ENCODE data around the gene RMRP.

Gene RMRP

GRCh38 chr9:35666549-35666948, 8.7 kb upstream of the RMRP start:
- Histone ChIP-seq H3K9ac (ENCODE audit: low read length in 5 of 5) (no peak overlapping the region), H3K36me3 (ENCODE audit: control insufficient read depth in 5 of 5, insufficient read depth in 5 of 5, low read length in 5 of 5) (peaks cover 0 to 7% (median 0%) of the 10 kb centered on the region in 5 donors), H3K27ac (ENCODE audit: low read depth, low read length) (no peak overlapping the region), H3K4me1 (ENCODE audit: control insufficient read depth in 5 of 5, insufficient read depth in 5 of 5, low read length in 5 of 5) (peaks cover 0 to 22% (median 20%) of the 10 kb centered on the region in 5 donors), H3K27me3 (ENCODE audit: control insufficient read depth in 5 of 5, insufficient read depth in 4 of 5, low read length in 5 of 5) (no peaks in the 10 kb centered on the region), H3K4me3 (ENCODE audit: low read depth in 1 of 5, low read length in 5 of 5) (no peak overlapping the region), H3K9me3 (ENCODE audit: control insufficient read depth in 5 of 5, low read length in 5 of 5) (no peaks in the 10 kb centered on the region)

- H3K9me3 ChIP-seq (ENCODE audit: control insufficient read depth in 5 of 5, low read length in 5 of 5) = no peaks in the 10 kb centered on the region
- H3K9ac ChIP-seq (ENCODE audit: low read length in 5 of 5) = no peak overlapping the region
- H3K27me3 ChIP-seq (ENCODE audit: control insufficient read depth in 5 of 5, insufficient read depth in 4 of 5, low read length in 5 of 5) = no peaks in the 10 kb centered on the region
- peaks cover 0 to 26% (median 23%) of the 10 kb centered on the region in 5 donors for H3K4me1 ChIP-seq (ENCODE audit: control insufficient read depth in 5 of 5, insufficient read depth in 5 of 5, low read length in 5 of 5)
- no peak overlapping the region for H3K27ac ChIP-seq (ENCODE audit: low read depth, low read length)
- H3K36me3 ChIP-seq (ENCODE audit: control insufficient read depth in 5 of 5, insufficient read depth in 5 of 5, low read length in 5 of 5) = peaks cover 0 to 8% (median 1%) of the 10 kb centered on the region in 5 donors
- no peak overlapping the region for H3K4me3 ChIP-seq (ENCODE audit: low read depth in 1 of 5, low read length in 5 of 5)
Observed at GRCh38 chr9:35666045-35666444, 8.2 kb upstream of the RMRP start.

GRCh38 chr9:35665471-35665818, 7.6 kb upstream of the RMRP start:
- H3K36me3 ChIP-seq (ENCODE audit: control insufficient read depth in 5 of 5, insufficient read depth in 5 of 5, low read length in 5 of 5) = peaks cover 0 to 14% (median 7%) of the 10 kb centered on the region in 5 donors
- no peaks in the 10 kb centered on the region for H3K27me3 ChIP-seq (ENCODE audit: control insufficient read depth in 5 of 5, insufficient read depth in 4 of 5, low read length in 5 of 5)
- no peak overlapping the region for H3K27ac ChIP-seq (ENCODE audit: low read depth, low read length)
- H3K9ac ChIP-seq (ENCODE audit: low read length in 5 of 5) = peak overlapping the region in 4 of 5 donors; percentile 65 to 80 (median 66)
- peaks cover 0 to 32% (median 29%) of the 10 kb centered on the region in 5 donors for H3K4me1 ChIP-seq (ENCODE audit: control insufficient read depth in 5 of 5, insufficient read depth in 5 of 5, low read length in 5 of 5)
- H3K4me3 ChIP-seq (ENCODE audit: low read depth in 1 of 5, low read length in 5 of 5) = peak overlapping the region; percentile 67 to 77 (median 68)
- no peaks in the 10 kb centered on the region for H3K9me3 ChIP-seq (ENCODE audit: control insufficient read depth in 5 of 5, low read length in 5 of 5)

- peak within 1 kb of the TSS; percentile 67 to 77 (median 68) for H3K4me3 ChIP-seq (ENCODE audit: low read depth in 1 of 5, low read length in 5 of 5)
- peaks cover 2 to 38% (median 34%) of the 10 kb centered on the region in 5 donors for H3K4me1 ChIP-seq (ENCODE audit: control insufficient read depth in 5 of 5, insufficient read depth in 5 of 5, low read length in 5 of 5)
- H3K27me3 ChIP-seq (ENCODE audit: control insufficient read depth in 5 of 5, insufficient read depth in 4 of 5, low read length in 5 of 5) = no peaks in the 10 kb centered on the region
- H3K9me3 ChIP-seq (ENCODE audit: control insufficient read depth in 5 of 5, low read length in 5 of 5) = no peaks in the 10 kb centered on the region
- no peak within 1 kb of the TSS for H3K27ac ChIP-seq (ENCODE audit: low read depth, low read length)
- H3K9ac ChIP-seq (ENCODE audit: low read length in 5 of 5) = peak within 1 kb of the TSS in 4 of 5 donors; percentile 65 to 80 (median 66)
- peaks cover 0 to 20% (median 11%) of the 10 kb centered on the region in 5 donors for H3K36me3 ChIP-seq (ENCODE audit: control insufficient read depth in 5 of 5, insufficient read depth in 5 of 5, low read length in 5 of 5)
Observed at GRCh38 chr9:35664531-35665470, 7.0 kb upstream of the RMRP start, which contains the start of gene ARHGEF39. Gene ARHGEF39, minus strand, starts transcription at chr9:35665195. Its CDS starts 26 bp downstream, at chr9:35665169.

- Histone ChIP-seq H3K4me1 (ENCODE audit: control insufficient read depth in 5 of 5, insufficient read depth in 5 of 5, low read length in 5 of 5) (peaks cover 14 to 53% (median 46%) of the 10 kb centered on the region in 5 donors), H3K36me3 (ENCODE audit: control insufficient read depth in 5 of 5, insufficient read depth in 5 of 5, low read length in 5 of 5) (peaks cover 0 to 20% (median 11%) of the 10 kb centered on the region in 5 donors), H3K27ac (ENCODE audit: low read depth, low read length) (no peak overlapping the region), H3K4me3 (ENCODE audit: low read depth in 1 of 5, low read length in 5 of 5) (no peak overlapping the region), H3K9me3 (ENCODE audit: control insufficient read depth in 5 of 5, low read length in 5 of 5) (no peaks in the 10 kb centered on the region), H3K27me3 (ENCODE audit: control insufficient read depth in 5 of 5, insufficient read depth in 4 of 5, low read length in 5 of 5) (no peaks in the 10 kb centered on the region), H3K9ac (ENCODE audit: low read length in 5 of 5) (no peak overlapping the region)
Observed at GRCh38 chr9:35662437-35662836, 4.6 kb upstream of the RMRP start.

GRCh38 chr9:35661756-35662350, 4.0 kb upstream of the RMRP start:
- Histone ChIP-seq H3K27ac (ENCODE audit: low read depth, low read length) (peak overlapping the region; percentile 95), H3K36me3 (ENCODE audit: control insufficient read depth in 5 of 5, insufficient read depth in 5 of 5, low read length in 5 of 5) (peaks cover 0 to 20% (median 11%) of the 10 kb centered on the region in 5 donors), H3K4me1 (ENCODE audit: control insufficient read depth in 5 of 5, insufficient read depth in 5 of 5, low read length in 5 of 5) (peaks cover 16 to 58% (median 51%) of the 10 kb centered on the region in 5 donors), H3K9ac (ENCODE audit: low read length in 5 of 5) (peak overlapping the region in 2 of 5 donors; percentile 2 to 43), H3K4me3 (ENCODE audit: low read depth in 1 of 5, low read length in 5 of 5) (no peak overlapping the region), H3K9me3 (ENCODE audit: control insufficient read depth in 5 of 5, low read length in 5 of 5) (no peaks in the 10 kb centered on the region), H3K27me3 (ENCODE audit: control insufficient read depth in 5 of 5, insufficient read depth in 4 of 5, low read length in 5 of 5) (no peaks in the 10 kb centered on the region)

GRCh38 chr9:35660966-35661415, 3.2 kb upstream of the RMRP start:
- Histone ChIP-seq H3K27me3 (ENCODE audit: control insufficient read depth in 5 of 5, insufficient read depth in 4 of 5, low read length in 5 of 5) (no peaks in the 10 kb centered on the region), H3K9me3 (ENCODE audit: control insufficient read depth in 5 of 5, low read length in 5 of 5) (no peaks in the 10 kb centered on the region), H3K9ac (ENCODE audit: low read length in 5 of 5) (peak overlapping the region in 3 of 5 donors; percentile 43 to 94 (median 51)), H3K4me3 (ENCODE audit: low read depth in 1 of 5, low read length in 5 of 5) (peak overlapping the region in 1 of 5 donors; percentile 25), H3K36me3 (ENCODE audit: control insufficient read depth in 5 of 5, insufficient read depth in 5 of 5, low read length in 5 of 5) (peaks cover 0 to 20% (median 11%) of the 10 kb centered on the region in 5 donors), H3K4me1 (ENCODE audit: control insufficient read depth in 5 of 5, insufficient read depth in 5 of 5, low read length in 5 of 5) (peaks cover 17 to 59% (median 48%) of the 10 kb centered on the region in 5 donors), H3K27ac (ENCODE audit: low read depth, low read length) (peak overlapping the region; percentile 95)

- Histone ChIP-seq H3K9me3 (ENCODE audit: control insufficient read depth in 5 of 5, low read length in 5 of 5) (no peaks in the 10 kb centered on the region), H3K4me3 (ENCODE audit: low read depth in 1 of 5, low read length in 5 of 5) (peak overlapping the region; percentile 85 to 97 (median 92)), H3K4me1 (ENCODE audit: control insufficient read depth in 5 of 5, insufficient read depth in 5 of 5, low read length in 5 of 5) (peaks cover 17 to 46% (median 35%) of the 10 kb centered on the region in 5 donors), H3K9ac (ENCODE audit: low read length in 5 of 5) (peak overlapping the region; percentile 93 to 100 (median 98)), H3K27me3 (ENCODE audit: control insufficient read depth in 5 of 5, insufficient read depth in 4 of 5, low read length in 5 of 5) (no peaks in the 10 kb centered on the region), H3K27ac (ENCODE audit: low read depth, low read length) (peak overlapping the region; percentile 95), H3K36me3 (ENCODE audit: control insufficient read depth in 5 of 5, insufficient read depth in 5 of 5, low read length in 5 of 5) (peaks cover 0 to 20% (median 11%) of the 10 kb centered on the region in 5 donors)
Observed at GRCh38 chr9:35659340-35659739, 1.5 kb upstream of the RMRP start.

- Histone ChIP-seq H3K36me3 (ENCODE audit: control insufficient read depth in 5 of 5, insufficient read depth in 5 of 5, low read length in 5 of 5) (peaks cover 0 to 20% (median 11%) of the 10 kb centered on the region in 5 donors), H3K4me1 (ENCODE audit: control insufficient read depth in 5 of 5, insufficient read depth in 5 of 5, low read length in 5 of 5) (peaks cover 17 to 46% (median 35%) of the 10 kb centered on the region in 5 donors), H3K9me3 (ENCODE audit: control insufficient read depth in 5 of 5, low read length in 5 of 5) (no peaks in the 10 kb centered on the region), H3K4me3 (ENCODE audit: low read depth in 1 of 5, low read length in 5 of 5) (peak overlapping the region; percentile 85 to 97 (median 92)), H3K27me3 (ENCODE audit: control insufficient read depth in 5 of 5, insufficient read depth in 4 of 5, low read length in 5 of 5) (no peaks in the 10 kb centered on the region), H3K27ac (ENCODE audit: low read depth, low read length) (peak overlapping the region; percentile 95), H3K9ac (ENCODE audit: low read length in 5 of 5) (peak overlapping the region; percentile 93 to 100 (median 98))
Observed at GRCh38 chr9:35658968-35659220, 1.1 kb upstream of the RMRP start.
